GM12872 (cell line): ENCODE measurements around the gene TMSB10.

ENCODE experiments used
- CTCF ChIP-seq: IDR thresholded peaks from 3 replicates; pipeline ENCODE4 v1.5.1; 2011; ENCODE audit warnings: low read depth, mild to moderate bottlenecking, low read length, moderate library complexity; ENCODE audit not compliant: insufficient read depth

TMSB10 gene

GRCh38 chr2:84891355-84892010, 14.0 kb upstream of the TMSB10 start:
- no peak for TF ChIP-seq CTCF

GRCh38 chr2:84894131-84894586, 11.3 kb upstream of the TMSB10 start:
- no peak for TF ChIP-seq CTCF

- TF ChIP-seq CTCF: no peak
Observed at GRCh38 chr2:84894758-84895520, 10.5 kb upstream of the TMSB10 start.

- TF ChIP-seq CTCF: no peak
Observed at GRCh38 chr2:84896567-84896966, 8.9 kb upstream of the TMSB10 start.

DNA sequence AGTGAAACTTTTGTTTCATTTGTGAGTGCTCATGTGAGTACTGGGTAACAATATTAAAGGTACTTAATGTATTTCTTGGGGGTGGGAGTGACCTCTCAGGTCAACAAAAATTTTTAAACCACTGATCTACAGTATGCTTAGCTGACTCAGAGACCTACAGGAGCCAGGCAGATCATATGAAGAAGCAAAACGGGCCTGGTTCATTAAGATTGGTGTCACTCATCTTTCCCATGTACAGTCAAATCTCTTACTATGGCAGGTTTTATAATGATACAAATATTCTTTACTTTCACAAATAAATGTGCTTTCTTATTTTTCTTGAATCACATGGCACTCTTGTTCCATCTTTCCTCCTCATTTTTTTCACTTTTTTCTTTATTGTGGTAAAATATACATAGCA, 7.7 kb upstream of the TMSB10 start:
- no peak for TF ChIP-seq CTCF

DNA sequence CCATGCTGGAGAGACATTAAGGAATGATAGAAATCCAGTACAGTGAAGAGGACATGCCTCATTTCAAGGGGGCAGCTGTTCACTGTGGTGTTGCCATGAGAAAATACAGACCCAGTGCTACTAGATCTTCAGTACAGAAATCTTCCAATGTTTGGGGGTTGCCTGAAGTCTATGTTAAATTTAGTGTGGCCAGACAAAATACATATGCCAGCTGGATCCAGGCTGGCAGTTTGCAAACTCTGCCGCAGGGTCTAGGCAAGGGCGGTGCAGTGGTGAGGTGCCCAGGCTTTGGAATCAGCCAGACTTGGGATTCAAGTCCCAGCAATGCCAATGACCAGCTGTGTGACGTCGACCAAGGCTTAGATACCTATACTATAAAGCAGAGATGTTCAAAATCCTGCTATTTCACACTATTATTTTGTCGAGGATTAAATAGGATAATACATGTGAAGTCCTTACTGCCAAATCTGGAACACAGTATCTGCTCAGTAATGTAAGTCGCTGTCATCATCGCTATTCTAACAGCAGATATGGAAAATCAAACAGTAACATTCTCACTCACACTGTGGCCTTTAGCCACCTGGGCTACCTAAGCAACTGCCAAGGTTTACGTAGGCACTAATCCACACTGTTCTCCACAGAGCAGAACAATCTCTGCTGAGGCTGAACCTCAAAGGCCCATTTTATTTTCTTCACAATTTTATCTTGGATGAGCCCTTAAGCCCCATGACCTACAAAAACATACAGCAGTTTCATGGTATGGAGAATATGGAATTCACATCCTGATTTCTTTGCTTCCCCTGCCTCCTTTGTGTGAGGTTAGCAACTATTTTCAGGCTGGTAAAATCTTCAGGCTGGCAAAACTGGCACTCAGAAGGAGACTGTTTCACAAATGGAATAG, 5.9 kb upstream of the TMSB10 start:
- TF ChIP-seq CTCF: no peak

GRCh38 chr2:84900971-84901370, 4.5 kb upstream of the TMSB10 start:
- TF ChIP-seq CTCF: no peak
